Cardiac septum (tissue), 1 donor: ENCODE measurements around the gene PTPRG. TPM values are rescaled to one million over a fixed set of nuclear protein-coding genes. Genes with fewer than 3 reads are reported as not detected.
A peak's percentile ranks its signal among the peaks of the same experiment; 100 is the strongest.

Experiments used
- DNase-seq: peaks from one replicate; pipeline ENCODE4 v3.0.0-alpha.2; 2020; ENCODE audit warnings: low spot score
- intact Hi-C: fragments of 100-400 bp; cut with DNase I; formaldehyde crosslinking; loops from one replicate; pipeline ENCODE4 v1.14.0; 2022
- total RNA-seq: library from RNA; stranded (reverse); fragmentation: NEBNext Ultra II Directional; extraction: Animal tissue kit (Norgen Biotek cat#: 25700); gene quantifications from one replicate; pipeline ENCODE4 v1.2.1, GENCODE V29; 2021
- donor health status: DM: no; HTN: no; CAD: no.

Gene PTPRG
- total RNA-seq, 1 donor from 2014 or later = 34.3 TPM

DNA sequence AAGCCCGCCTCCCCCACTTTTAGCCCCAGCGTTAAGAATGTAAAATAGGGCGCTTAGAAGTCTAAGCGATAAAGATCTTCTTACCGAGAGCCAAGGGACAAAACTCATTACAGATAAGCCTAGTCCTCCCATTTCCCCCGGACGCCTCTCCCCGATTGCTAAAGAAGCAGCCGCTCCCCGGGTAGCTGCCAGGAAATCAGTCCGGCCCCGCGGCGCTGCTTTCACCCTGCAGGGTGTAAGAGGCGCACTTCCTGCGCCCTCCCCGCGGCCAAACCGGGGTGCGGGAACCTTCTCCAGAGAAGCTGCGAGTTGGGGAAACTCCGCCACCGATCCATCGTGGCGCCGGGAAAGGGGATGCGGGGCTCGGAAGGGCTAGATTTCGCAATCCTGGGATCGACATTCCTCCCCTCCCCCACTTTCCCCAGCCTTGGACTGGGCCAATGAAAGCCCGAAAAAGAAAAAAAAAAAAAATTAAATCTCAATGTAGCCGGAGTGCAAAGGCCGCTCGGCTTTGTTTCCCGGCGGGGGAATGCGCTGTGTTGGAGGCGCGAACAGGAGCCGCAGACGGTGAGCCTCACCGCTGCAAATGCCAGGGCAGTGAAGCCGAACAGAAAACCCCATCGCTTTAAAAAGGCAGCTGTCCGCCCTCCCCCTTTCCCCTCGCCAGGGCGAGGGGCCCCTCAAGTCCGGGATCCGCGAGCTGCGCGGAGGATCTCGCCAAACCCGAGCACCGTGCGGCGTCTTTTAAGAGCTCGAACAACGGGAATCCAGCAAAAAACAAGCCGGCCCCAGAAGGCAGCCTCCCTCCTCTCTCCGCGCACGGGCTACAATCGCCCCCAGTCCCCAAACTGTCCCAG lies 626 bp upstream of the PTPRG start:
- peak; percentile 85 for DNase-seq
- intact Hi-C loops = loop anchor here (2.0 to 5.0 kb wide), 6 partner anchors 172 to 572 kb away; partner anchors contain the start of gene FHIT

DNA sequence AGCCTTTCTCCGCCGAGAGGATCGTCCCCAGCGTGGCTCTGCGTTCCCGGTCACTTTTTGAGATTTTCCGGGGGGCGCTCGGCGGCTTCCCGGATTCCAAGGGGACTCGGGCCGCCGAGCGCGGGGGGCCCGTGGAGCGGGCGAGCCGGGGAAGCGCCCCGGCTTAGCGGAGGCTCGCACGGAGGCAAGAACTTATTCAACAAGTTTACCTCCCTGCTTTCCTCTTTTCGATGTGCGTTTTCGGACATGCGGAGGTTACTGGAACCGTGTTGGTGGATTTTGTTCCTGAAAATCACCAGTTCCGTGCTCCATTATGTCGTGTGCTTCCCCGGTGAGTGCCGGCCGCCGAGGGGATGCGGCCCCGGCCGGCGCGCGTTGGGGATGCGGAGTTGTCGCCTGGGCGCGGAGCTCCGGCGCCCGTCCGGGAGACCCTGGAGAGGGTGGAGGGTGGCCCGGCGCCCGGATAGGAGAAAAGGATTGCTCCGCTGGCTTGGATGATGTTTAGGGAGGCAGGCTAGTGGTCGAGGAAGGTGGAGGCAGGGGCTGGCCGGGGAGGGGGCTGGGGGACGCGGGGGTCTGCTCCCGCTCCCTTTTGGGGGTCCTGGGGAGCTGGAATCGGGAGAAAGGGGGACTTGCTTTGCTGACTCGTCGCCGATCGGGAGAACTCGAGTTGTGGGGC lies 810 bp downstream of the PTPRG start:
- intact Hi-C loops = loop anchor here (5.0 kb wide), 4 partner anchors 170 to 570 kb away; partner anchors contain the start of gene FHIT
- DNase-seq = no peak

GRCh38 chr3:61562721-61563312 lies 1.4 kb downstream of the PTPRG start:
- no peak for DNase-seq
- intact Hi-C loops = loop anchor here (5.0 kb wide), 4 partner anchors 169 to 569 kb away; partner anchors contain the start of gene FHIT

- no peak for DNase-seq
- intact Hi-C loops = loop anchor here (2.0 to 5.0 kb wide), 5 partner anchors 169 to 625 kb away; partner anchors contain the start of gene FHIT
Observed at GRCh38 chr3:61563313-61564271, 2.2 kb downstream of the PTPRG start.

GRCh38 chr3:61564395-61565059 lies 3.2 kb downstream of the PTPRG start:
- intact Hi-C loops = loop anchor here (2.0 to 5.0 kb wide), 5 partner anchors 168 to 624 kb away; partner anchors contain the start of gene FHIT
- peak; percentile 91 for DNase-seq

DNA sequence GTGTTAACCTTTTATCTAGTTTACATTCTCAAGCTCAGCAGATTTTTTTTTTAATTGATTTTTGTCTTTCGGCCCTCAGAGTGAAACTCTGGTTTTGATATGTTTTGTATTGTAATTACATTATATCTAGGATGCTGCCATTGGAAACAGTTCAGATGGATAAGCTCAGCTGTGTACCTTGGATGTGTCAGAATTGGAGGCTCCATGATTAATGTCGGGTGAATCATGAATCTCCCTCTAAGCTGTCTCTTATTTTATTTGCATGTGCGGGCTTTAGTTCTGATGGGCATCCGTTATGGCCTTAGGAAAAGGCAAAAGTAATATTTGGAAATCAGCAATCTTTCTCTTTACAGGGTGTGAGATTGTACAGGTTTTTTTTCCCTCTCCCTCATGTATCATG lies 4.2 kb downstream of the PTPRG start:
- intact Hi-C loops = loop anchor here (2.0 kb wide), 1 partner anchor 623 kb away; no protein-coding TSS in a partner anchor
- no peak for DNase-seq

DNA sequence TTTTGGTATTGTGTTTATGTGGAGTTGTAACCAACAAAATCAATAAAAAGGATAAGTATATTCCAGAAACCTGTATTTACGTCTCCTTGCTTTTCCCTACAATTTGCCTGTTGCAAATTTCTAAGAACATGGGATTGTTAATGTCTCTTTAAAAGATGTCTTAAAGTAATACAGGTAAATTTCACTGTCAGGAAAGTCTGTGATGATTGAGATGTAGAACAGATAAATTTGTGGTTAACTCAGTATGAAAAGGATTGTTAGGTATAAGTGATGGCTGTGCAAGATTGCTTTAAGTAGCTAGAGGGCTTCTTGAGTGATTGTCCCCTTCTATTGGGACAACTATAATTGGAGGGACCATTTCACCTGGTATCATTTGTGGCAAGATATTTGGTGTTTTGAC lies 6.8 kb downstream of the PTPRG start:
- no peak for DNase-seq
- intact Hi-C loops = no loop called here

DNA sequence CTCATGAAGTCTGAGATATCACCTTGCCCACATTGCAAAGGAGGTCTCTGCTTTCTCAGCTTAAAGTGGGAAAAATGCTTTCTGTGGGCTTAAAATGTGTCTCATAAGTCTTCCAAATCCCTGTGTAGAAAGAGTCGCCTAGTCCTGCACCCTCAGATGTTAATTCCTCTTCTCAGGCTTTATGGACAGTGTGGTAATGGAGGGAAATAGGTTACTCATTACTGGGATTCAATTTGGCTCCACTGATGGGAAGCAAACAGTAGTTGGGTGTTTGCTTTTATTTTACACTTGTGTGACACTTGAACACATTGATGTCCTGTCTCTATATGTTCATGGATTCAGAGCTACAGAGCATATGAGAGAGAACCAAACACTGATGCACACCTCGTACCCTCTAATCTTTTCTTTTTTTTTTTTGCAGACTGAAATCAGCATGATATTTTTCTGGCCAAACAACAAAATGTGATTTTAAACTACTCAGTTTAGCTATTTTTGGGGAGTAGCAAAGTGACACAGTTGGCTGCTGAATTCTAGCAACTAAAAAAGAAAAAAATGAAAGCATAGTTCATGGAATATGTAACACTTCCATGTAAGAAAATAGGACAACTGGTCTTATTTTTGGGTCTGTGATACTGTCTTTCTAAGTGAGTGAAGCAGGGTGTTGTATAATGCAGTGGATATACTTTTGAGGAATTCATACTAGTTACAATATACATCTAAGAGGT lies 8.6 kb downstream of the PTPRG start:
- intact Hi-C loops = no loop called here

GRCh38 chr3:61570813-61571212 lies 9.4 kb downstream of the PTPRG start:
- intact Hi-C loops = no loop called here
- no peak for DNase-seq

More for the DNA sequence above, 8.6 kb downstream of the PTPRG start:
- no peak for DNase-seq

DNA sequence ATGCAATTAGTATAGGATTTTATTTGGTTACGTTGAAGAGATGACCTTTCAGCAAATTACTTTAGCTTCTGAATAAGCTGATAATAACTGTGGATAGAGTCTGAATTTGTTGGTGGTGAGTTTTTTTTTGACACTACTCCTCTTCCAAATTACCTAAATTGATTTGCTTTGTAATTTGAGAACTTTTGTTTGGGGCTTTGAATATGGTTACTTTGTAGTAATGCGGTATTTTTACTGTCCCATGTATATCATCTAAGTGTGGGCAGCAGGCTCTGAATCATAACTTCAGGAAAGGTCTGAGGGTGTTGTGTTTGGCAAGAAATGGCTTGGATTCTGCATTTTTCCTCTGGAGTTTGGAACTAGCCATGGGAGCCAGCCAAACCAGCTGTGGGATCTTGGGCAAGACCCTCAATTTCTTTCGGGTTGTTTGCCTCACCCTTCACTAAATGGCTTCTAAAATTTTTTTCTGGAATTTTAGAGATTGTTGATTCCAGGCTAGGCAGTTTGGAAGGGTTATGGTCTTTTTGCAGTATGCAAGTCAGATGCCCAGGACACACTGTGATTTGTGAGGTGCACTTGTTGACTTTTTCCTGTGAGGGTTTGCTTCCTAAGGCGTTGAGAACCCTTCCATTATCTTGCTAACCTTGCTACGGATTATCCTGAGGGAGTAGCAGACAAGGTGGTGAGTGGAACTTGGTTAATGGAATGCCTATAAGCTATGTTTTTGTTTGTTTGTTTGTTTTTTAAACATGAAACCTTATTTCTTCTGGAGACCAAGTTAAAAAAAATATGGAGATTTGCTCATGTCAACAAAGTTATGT lies 10.4 kb downstream of the PTPRG start:
- no peak for DNase-seq
- intact Hi-C loops = no loop called here

- intact Hi-C loops = no loop called here
Observed at GRCh38 chr3:61572879-61573278, 11.5 kb downstream of the PTPRG start.

GRCh38 chr3:61573441-61573840 lies 12.1 kb downstream of the PTPRG start:
- intact Hi-C loops = no loop called here
- DNase-seq = no peak

More at GRCh38 chr3:61572879-61573278, 11.5 kb downstream of the PTPRG start:
- DNase-seq = no peak

DNA sequence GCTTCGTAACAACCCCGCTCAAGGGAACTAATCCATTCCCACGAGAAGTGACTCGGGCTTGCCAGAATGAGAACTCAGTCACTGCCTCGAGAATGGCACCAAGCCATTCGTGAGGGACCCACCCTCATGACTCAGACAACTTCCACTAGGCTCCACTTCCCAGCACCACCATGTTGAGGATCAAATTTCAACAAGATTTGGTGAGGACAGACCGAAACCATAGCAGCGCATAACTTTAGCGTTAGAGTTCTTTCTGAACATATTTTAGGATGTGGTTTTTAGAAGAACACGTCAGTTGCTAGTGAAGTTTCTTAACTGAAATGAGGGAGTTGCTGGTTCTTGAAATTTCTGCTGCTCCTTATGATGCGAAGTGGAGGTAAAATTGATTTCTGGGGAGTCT lies 13.5 kb downstream of the PTPRG start:
- intact Hi-C loops = no loop called here
- DNase-seq = no peak

DNA sequence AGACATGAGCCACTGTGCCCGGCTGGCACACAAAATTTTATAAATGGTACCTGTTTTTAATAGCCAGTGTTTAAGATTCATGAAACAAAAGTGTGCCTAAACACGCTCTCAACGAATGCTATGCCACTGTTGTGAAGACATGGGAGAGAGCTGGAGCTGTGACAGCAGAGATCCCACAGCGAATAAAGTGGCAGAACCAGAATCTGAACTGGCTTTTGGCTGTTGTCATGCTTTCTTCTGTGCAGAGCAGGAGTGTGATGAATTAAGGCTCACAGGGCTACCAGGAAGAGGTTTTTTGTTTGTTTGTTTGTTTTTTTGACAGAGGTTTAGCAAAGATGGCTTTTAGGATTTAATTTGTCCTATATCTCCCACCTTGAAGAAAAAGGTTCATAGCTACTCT lies 14.5 kb downstream of the PTPRG start:
- intact Hi-C loops = no loop called here
- no peak for DNase-seq

DNA sequence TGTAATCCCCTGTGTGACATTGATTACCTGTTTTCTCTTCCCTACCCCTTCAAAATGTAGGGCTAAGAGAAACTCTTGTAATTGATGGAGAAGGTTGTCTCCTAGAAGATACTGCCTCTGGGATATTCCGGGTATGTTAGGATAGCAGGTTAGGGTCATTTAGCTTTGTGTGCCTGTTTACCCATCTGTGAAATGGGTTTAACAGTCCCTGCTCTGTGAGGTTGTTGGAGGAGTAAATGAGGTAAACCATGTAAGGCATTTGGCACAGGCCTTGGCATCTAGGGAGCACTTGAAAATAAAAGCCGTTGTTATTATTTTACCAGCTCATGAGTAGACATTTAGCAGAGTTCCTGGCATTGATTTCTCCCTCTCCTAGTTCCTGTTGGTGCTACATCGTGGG lies 16.4 kb downstream of the PTPRG start:
- intact Hi-C loops = no loop called here

DNA sequence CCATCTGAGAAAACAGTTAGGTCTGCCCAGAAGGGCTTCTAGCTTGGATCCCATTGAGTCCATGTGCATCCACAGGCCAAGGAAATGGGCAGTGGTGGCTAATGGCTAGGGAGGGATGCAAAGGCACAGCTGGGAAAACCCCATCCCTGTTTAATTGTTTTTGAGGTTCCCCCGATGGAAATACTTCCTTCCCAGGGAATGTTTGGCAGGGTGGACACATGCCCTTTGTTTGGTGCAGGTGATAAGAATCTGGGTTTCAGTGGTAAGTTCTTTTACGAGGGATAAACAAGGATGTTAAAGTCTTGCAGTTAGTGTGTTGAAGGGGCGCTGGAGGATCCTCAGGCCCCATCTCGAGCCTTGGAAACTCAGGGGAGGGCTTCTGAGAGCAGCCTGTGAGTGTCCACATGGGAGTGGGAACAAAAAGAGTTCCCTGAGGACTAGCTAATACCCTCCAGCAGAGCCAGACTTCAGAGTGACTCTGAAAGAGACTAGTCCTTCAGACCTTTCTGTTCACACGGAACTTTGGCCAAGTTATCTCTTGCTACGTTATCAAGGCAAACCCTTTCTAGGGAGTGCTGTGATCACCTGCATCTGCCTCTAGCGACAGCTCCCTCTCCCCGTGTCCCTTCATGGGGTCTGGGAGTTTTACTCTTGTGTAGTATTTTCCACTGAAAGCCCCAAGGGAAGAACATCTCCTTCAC lies 17.4 kb downstream of the PTPRG start:
- no peak for DNase-seq
- intact Hi-C loops = no loop called here

More for the DNA sequence above, 16.4 kb downstream of the PTPRG start:
- no peak for DNase-seq
